MM.1S (cell line): ENCODE measurements around the gene IGFBP4.

Source experiments
- CTCF ChIP-seq: fragments of 300-600 bp; sonication (generic); IDR thresholded peaks from 2 replicates; pipeline ENCODE4 v1.5.1; 2016; ENCODE audit warnings: antibody characterized with exemption, low read length, mixed read lengths
- EZH2 ChIP-seq: fragments of 300-600 bp; sonication (generic); optimal IDR thresholded peaks from 2 replicates; pipeline ENCODE3; 2017; ENCODE audit warnings: low read depth, mild to moderate bottlenecking, antibody characterized with exemption, low read length, mixed read lengths

GRCh38 chr17:40468560-40468959, 25.3 kb downstream of the IGFBP4 start:
- TF ChIP-seq EZH2 (no peak), CTCF (no peak)
